ENCODE measurements around the gene SLC25A21.

GRCh38 chr14:36649872-36650650 is 522.3 kb downstream of the SLC25A21 start:
- TF ChIP-seq POLR2A (IDR thresholded peaks at IDR 0.05) (no peak), CTCF (IDR thresholded peaks at IDR 0.05) (no peak)
